H4 (cell line): ENCODE measurements around the gene ZNF808. TPM values are rescaled to one million over a fixed set of nuclear protein-coding genes. Genes with fewer than 3 reads are reported as not detected.
"Not testable (repeated sequence)": the region's sequence is repeated elsewhere in the genome, so short reads cannot be mapped to it uniquely, and the experiment has no call there.

Experiments
- DNase-seq: peaks from one replicate; pipeline ENCODE4 v3.0.0-alpha.2; 2015; ENCODE audit warnings: low spot score
- total RNA-seq: library from RNA; depleted of rRNA; stranded (reverse); fragments of >200 nt; shearing (Covaris generic); gene quantifications from 2 replicates; pipeline ENCODE4 v1.2.3, GENCODE V29; 2014; rRNA removed

ZNF808 gene
- total RNA-seq: 9.1 and 11.6 TPM in 2 replicates

- DNase-seq: peak; percentile 89
Measured at GRCh38 chr19:52527134-52527955, at the start of gene ZNF808. ZNF808 (plus strand) TSS chr19:52527668; CDS start chr19:52543285, 15,617 bp downstream.

GRCh38 chr19:52484111-52484743 lies 43.2 kb upstream of the ZNF808 start:
- DNase-seq: not testable (repeated sequence)

- DNase-seq: not testable (repeated sequence)
Measured at GRCh38 chr19:52485064-52485463, 42.4 kb upstream of the ZNF808 start.

GRCh38 chr19:52485561-52486240 lies 41.8 kb upstream of the ZNF808 start:
- DNase-seq: not testable (repeated sequence)

GRCh38 chr19:52492201-52492993 lies 35.1 kb upstream of the ZNF808 start:
- no peak for DNase-seq

GRCh38 chr19:52492994-52493470 lies 34.4 kb upstream of the ZNF808 start:
- DNase-seq: no peak

- DNase-seq: peak; percentile 12
Measured at GRCh38 chr19:52494518-52494917, 33.0 kb upstream of the ZNF808 start.

- DNase-seq: no peak
Measured at GRCh38 chr19:52498571-52498970, 28.9 kb upstream of the ZNF808 start.

GRCh38 chr19:52500474-52500873 lies 27.0 kb upstream of the ZNF808 start:
- DNase-seq: not testable (repeated sequence)

- not testable (repeated sequence) for DNase-seq
Measured at GRCh38 chr19:52500991-52501390, 26.5 kb upstream of the ZNF808 start.

- no peak for DNase-seq
Measured at GRCh38 chr19:52507266-52507665, 20.2 kb upstream of the ZNF808 start.

- DNase-seq: no peak
Measured at GRCh38 chr19:52516191-52516590, 11.3 kb upstream of the ZNF808 start.

- no peak for DNase-seq
Measured at GRCh38 chr19:52518646-52519045, 8.8 kb upstream of the ZNF808 start.

GRCh38 chr19:52519175-52519574 lies 8.3 kb upstream of the ZNF808 start:
- not testable (repeated sequence) for DNase-seq

GRCh38 chr19:52520013-52520412 lies 7.5 kb upstream of the ZNF808 start:
- no peak for DNase-seq

- DNase-seq: no peak
Measured at GRCh38 chr19:52522551-52522950, 4.9 kb upstream of the ZNF808 start.

- DNase-seq: no peak
Measured at GRCh38 chr19:52524086-52524485, 3.4 kb upstream of the ZNF808 start.

GRCh38 chr19:52527956-52528351 lies 486 bp downstream of the ZNF808 start:
- no peak for DNase-seq

GRCh38 chr19:52532480-52532879 lies 5.0 kb downstream of the ZNF808 start:
- no peak for DNase-seq

GRCh38 chr19:52533901-52534300 lies 6.4 kb downstream of the ZNF808 start:
- DNase-seq: no peak

GRCh38 chr19:52535385-52535770 lies 7.9 kb downstream of the ZNF808 start:
- not testable (repeated sequence) for DNase-seq
